ENCODE measurements around the gene STUM.

GRCh38 chr1:226519135-226519534 is 29.4 kb upstream of the STUM start:
- no peak for TF ChIP-seq CTCF (IDR thresholded peaks at IDR 0.05; ENCODE audit: borderline replicate concordance, extremely low read depth, low read length, poor library complexity, severe bottlenecking)
- TF ChIP-seq EZH2 (IDR thresholded peaks at IDR 0.05; ENCODE audit: borderline replicate concordance, low read depth, low read length, severe bottlenecking) = no peak

All from DND-41 (cell line).